Uterus (tissue), 2 donors: ENCODE measurements around the gene NDUFS7.

Experiments
- CTCF ChIP-seq, 4 experiments: fragments of 200-600 bp in 2 of 4; fragments of 450-650 bp in 2 of 4; sonication (generic) in 2 of 4; IDR thresholded peaks; one replicate each; pipeline ENCODE4 v1.5.1; 2016 to 2019; ENCODE audit warnings: antibody characterized with exemption in 4 of 4, mild to moderate bottlenecking in 2 of 4, moderate library complexity in 1 of 4
- POLR2A ChIP-seq, 2 donors: fragments of 450-650 bp; IDR thresholded peaks; one replicate each; pipeline ENCODE4 v1.6.1; 2016; ENCODE audit warnings: antibody characterized with exemption in 2 of 2, mild to moderate bottlenecking in 1 of 2, moderate library complexity in 1 of 2

- TF ChIP-seq CTCF (IDR thresholded peaks at IDR 0.05): no peak
- TF ChIP-seq POLR2A (IDR thresholded peaks at IDR 0.05): no peak
Observed at GRCh38 chr19:1421218-1421957, 37.7 kb downstream of the NDUFS7 start.
